ENCODE measurements around the gene GDNF.

Gene GDNF

DNA sequence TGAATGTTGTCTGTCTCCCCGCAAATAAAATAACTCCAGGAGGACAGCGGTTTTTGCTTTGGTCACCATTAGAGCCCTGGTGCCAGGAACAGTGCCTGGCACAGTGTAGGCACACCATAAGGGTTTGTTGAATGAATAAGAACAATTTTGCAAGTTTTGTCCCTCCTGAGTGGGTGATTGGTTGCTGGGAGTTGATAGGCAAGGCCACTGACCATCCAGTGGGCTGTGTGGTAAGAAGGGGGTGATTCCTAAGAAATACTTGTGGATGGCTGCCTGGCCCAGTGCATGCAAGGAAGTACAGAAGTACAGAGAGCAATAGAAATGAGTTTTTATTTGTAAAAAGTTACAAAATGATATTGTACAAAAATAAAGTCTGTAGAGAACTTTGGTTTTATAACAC, 27.5 kb downstream of the GDNF start:
- TF ChIP-seq, protein P1, sequence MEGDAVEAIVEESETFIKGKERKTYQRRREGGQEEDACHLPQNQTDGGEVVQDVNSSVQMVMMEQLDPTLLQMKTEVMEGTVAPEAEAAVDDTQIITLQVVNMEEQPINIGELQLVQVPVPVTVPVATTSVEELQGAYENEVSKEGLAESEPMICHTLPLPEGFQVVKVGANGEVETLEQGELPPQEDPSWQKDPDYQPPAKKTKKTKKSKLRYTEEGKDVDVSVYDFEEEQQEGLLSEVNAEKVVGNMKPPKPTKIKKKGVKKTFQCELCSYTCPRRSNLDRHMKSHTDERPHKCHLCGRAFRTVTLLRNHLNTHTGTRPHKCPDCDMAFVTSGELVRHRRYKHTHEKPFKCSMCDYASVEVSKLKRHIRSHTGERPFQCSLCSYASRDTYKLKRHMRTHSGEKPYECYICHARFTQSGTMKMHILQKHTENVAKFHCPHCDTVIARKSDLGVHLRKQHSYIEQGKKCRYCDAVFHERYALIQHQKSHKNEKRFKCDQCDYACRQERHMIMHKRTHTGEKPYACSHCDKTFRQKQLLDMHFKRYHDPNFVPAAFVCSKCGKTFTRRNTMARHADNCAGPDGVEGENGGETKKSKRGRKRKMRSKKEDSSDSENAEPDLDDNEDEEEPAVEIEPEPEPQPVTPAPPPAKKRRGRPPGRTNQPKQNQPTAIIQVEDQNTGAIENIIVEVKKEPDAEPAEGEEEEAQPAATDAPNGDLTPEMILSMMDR (IDR thresholded peaks at IDR 0.05; ENCODE audit: insufficient read depth, low read length), result no peak
- TF ChIP-seq, protein P2, sequence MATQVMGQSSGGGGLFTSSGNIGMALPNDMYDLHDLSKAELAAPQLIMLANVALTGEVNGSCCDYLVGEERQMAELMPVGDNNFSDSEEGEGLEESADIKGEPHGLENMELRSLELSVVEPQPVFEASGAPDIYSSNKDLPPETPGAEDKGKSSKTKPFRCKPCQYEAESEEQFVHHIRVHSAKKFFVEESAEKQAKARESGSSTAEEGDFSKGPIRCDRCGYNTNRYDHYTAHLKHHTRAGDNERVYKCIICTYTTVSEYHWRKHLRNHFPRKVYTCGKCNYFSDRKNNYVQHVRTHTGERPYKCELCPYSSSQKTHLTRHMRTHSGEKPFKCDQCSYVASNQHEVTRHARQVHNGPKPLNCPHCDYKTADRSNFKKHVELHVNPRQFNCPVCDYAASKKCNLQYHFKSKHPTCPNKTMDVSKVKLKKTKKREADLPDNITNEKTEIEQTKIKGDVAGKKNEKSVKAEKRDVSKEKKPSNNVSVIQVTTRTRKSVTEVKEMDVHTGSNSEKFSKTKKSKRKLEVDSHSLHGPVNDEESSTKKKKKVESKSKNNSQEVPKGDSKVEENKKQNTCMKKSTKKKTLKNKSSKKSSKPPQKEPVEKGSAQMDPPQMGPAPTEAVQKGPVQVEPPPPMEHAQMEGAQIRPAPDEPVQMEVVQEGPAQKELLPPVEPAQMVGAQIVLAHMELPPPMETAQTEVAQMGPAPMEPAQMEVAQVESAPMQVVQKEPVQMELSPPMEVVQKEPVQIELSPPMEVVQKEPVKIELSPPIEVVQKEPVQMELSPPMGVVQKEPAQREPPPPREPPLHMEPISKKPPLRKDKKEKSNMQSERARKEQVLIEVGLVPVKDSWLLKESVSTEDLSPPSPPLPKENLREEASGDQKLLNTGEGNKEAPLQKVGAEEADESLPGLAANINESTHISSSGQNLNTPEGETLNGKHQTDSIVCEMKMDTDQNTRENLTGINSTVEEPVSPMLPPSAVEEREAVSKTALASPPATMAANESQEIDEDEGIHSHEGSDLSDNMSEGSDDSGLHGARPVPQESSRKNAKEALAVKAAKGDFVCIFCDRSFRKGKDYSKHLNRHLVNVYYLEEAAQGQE (IDR thresholded peaks at IDR 0.05; ENCODE audit: insufficient replicate concordance, low read depth), result no peak
- no peak for TF ChIP-seq POLR2AphosphoS5 (IDR thresholded peaks at IDR 0.05; ENCODE audit: low read depth)
- TF ChIP-seq GABPA (IDR thresholded peaks at IDR 0.05; ENCODE audit: low read depth), result no peak
- TF ChIP-seq SPI1 (IDR thresholded peaks at IDR 0.05; ENCODE audit: borderline replicate concordance, low read depth), result no peak
- Histone ChIP-seq H3K4me3 (replicated peaks; ENCODE audit: insufficient read depth, low read length) (no peak overlapping the region), H3K27ac (replicated peaks) (no peak overlapping the region), H3K27me3 (ENCODE audit: insufficient read depth, poor library complexity, severe bottlenecking) (no peaks in the 10 kb centered on the region)
- no peak for DNase-seq (ENCODE audit: low read depth in 1 of 2, low spot score in 1 of 2)

DNA sequence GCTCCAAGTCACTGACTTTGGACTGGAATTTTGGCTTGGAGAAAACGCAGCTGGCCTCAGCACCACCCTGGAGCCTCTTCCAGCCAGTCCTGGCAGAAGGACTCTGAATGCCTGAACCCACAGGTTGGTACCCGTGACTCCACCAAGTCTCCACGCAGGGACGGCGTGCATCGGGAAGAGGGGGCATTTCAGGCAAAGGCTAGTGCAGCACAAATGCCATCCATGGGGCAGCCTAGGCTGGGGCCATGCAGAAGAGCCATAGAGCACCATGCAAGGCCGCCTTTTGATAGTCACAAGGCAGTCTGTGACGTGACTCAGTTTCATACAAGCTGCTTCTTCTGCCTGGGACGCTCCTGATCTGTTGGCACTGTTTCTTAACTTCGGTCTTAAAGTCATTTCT, 28.0 kb downstream of the GDNF start:
- TF ChIP-seq POLR2AphosphoS5 (IDR thresholded peaks at IDR 0.05; ENCODE audit: low read depth) (no peak), GABPA (IDR thresholded peaks at IDR 0.05; ENCODE audit: low read depth) (no peak), SPI1 (IDR thresholded peaks at IDR 0.05; ENCODE audit: borderline replicate concordance, low read depth) (no peak)
- TF ChIP-seq, protein P2 (IDR thresholded peaks at IDR 0.05; ENCODE audit: insufficient replicate concordance, low read depth), result no peak
- TF ChIP-seq, protein P1 (IDR thresholded peaks at IDR 0.05; ENCODE audit: insufficient read depth, low read length), result no peak
- no peak for DNase-seq (ENCODE audit: low read depth in 1 of 2, low spot score in 1 of 2)
- no peak overlapping the region for H3K4me3 ChIP-seq (replicated peaks; ENCODE audit: insufficient read depth, low read length)
- H3K27me3 ChIP-seq (ENCODE audit: insufficient read depth, poor library complexity, severe bottlenecking), result no peaks in the 10 kb centered on the region
- H3K27ac ChIP-seq (replicated peaks), result no peak overlapping the region

DNA sequence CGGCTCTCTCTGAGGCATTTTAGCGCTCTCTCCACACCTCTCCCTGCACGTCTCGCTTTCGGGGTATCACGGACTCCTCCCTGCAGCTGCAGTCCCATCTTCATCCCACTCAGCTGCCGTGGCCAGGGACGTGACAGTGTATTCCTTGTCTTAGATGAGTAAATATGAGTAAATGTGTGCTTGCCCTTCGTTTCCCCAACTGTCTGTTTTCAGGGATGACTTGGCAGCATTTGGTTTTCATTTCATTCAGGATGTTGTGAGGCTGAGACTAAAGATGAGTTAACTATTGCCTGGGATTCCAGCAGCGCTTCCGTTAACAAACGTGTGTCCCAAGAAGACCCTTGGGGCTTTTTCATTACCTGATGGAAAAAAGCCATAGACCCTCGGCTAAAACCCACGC, 29.5 kb downstream of the GDNF start:
- no peaks in the 10 kb centered on the region for H3K27me3 ChIP-seq (ENCODE audit: insufficient read depth, poor library complexity, severe bottlenecking)
- DNase-seq (ENCODE audit: low read depth in 1 of 2, low spot score in 1 of 2), result no peak
- no peak overlapping the region for H3K27ac ChIP-seq (replicated peaks)
- no peak for TF ChIP-seq GABPA (IDR thresholded peaks at IDR 0.05; ENCODE audit: low read depth)
- TF ChIP-seq, protein P2 (IDR thresholded peaks at IDR 0.05; ENCODE audit: insufficient replicate concordance, low read depth), result no peak
- no peak for TF ChIP-seq SPI1 (IDR thresholded peaks at IDR 0.05; ENCODE audit: borderline replicate concordance, low read depth)
- TF ChIP-seq POLR2AphosphoS5 (IDR thresholded peaks at IDR 0.05; ENCODE audit: low read depth), result no peak
- TF ChIP-seq, protein P1 (IDR thresholded peaks at IDR 0.05; ENCODE audit: insufficient read depth, low read length), result no peak
- H3K4me3 ChIP-seq (replicated peaks; ENCODE audit: insufficient read depth, low read length), result no peak overlapping the region

All from HL-60 (cell line).